Neural crest cell (in vitro differentiated cells): ENCODE measurements around the gene NUAK1. TPM values are rescaled to one million over a fixed set of nuclear protein-coding genes. Genes with fewer than 3 reads are reported as not detected.

Source experiments
- DNase-seq: peaks from one replicate; pipeline ENCODE4 v3.0.0; 2021; ENCODE audit warnings: low read depth, mixed read lengths, low spot score
- H3K27ac Mint-ChIP-seq: one replicate; pipeline ENCODE4 v1.8.0; 2021; ENCODE audit warnings: mild to moderate bottlenecking, mixed read lengths; ENCODE audit not compliant: unreplicated experiment
- H3K27me3 Mint-ChIP-seq: 2 replicates; pipeline ENCODE4 v1.8.0; 2021; ENCODE audit warnings: low read depth, mild to moderate bottlenecking, mixed read lengths
- H3K36me3 Mint-ChIP-seq: 2 replicates; pipeline ENCODE4 v1.8.0; 2021; ENCODE audit warnings: low read depth, mild to moderate bottlenecking, mixed read lengths
- H3K4me1 Mint-ChIP-seq: 2 replicates; pipeline ENCODE4 v1.8.0; 2021; ENCODE audit warnings: mixed read lengths
- H3K4me3 Mint-ChIP-seq: one replicate; pipeline ENCODE4 v1.8.0; 2021; ENCODE audit warnings: mild to moderate bottlenecking, mixed read lengths
- H3K9me3 Mint-ChIP-seq: 2 replicates; pipeline ENCODE4 v1.8.0; 2021; ENCODE audit warnings: mixed read lengths
- CTCF ChIP-seq: fragments of 200-600 bp; sonication (generic); conservative IDR thresholded peaks from 2 replicates; pipeline ENCODE4 v1.5.0; 2021; ENCODE audit warnings: antibody characterized with exemption, mild to moderate bottlenecking
- total RNA-seq: library from RNA; stranded (reverse); gene quantifications from 2 replicates; pipeline ENCODE4 v1.2.1, GENCODE V29; 2021

NUAK1 gene
- total RNA-seq, 1 donor from 2014 or later: 35.6 TPM

- no peaks in the 10 kb centered on the region for H3K36me3 Mint-ChIP-seq
- TF ChIP-seq CTCF: no peak
- peaks cover 76% of the 10 kb centered on the region for H3K4me1 Mint-ChIP-seq
- H3K27me3 Mint-ChIP-seq: peaks cover 6% of the 10 kb centered on the region
- H3K27ac Mint-ChIP-seq: no peak overlapping the region
- peak overlapping the region; percentile 18 for H3K4me3 Mint-ChIP-seq
- DNase-seq: no peak
- no peaks in the 10 kb centered on the region for H3K9me3 Mint-ChIP-seq
Observed at GRCh38 chr12:106115440-106115839, 23.3 kb downstream of the NUAK1 start.

GRCh38 chr12:106114447-106115068 lies 24.2 kb downstream of the NUAK1 start:
- H3K9me3 Mint-ChIP-seq: no peaks in the 10 kb centered on the region

GRCh38 chr12:106113824-106114446 lies 24.8 kb downstream of the NUAK1 start:
- TF ChIP-seq CTCF: no peak
- Mint-ChIP-seq H3K4me3 (no peak overlapping the region), H3K27ac (no peak overlapping the region), H3K4me1 (peaks cover 81% of the 10 kb centered on the region), H3K9me3 (no peaks in the 10 kb centered on the region), H3K27me3 (peaks cover 13% of the 10 kb centered on the region), H3K36me3 (no peaks in the 10 kb centered on the region)
- no peak for DNase-seq

More at GRCh38 chr12:106114447-106115068, 24.2 kb downstream of the NUAK1 start:
- DNase-seq: no peak
- TF ChIP-seq CTCF: no peak
- peaks cover 13% of the 10 kb centered on the region for H3K27me3 Mint-ChIP-seq
- peaks cover 79% of the 10 kb centered on the region for H3K4me1 Mint-ChIP-seq
- no peak overlapping the region for H3K4me3 Mint-ChIP-seq
- H3K27ac Mint-ChIP-seq: no peak overlapping the region
- no peaks in the 10 kb centered on the region for H3K36me3 Mint-ChIP-seq

GRCh38 chr12:106113446-106113823 lies 25.3 kb downstream of the NUAK1 start:
- H3K4me3 Mint-ChIP-seq: no peak overlapping the region
- H3K27ac Mint-ChIP-seq: no peak overlapping the region

GRCh38 chr12:106113042-106113441 lies 25.7 kb downstream of the NUAK1 start:
- no peak for DNase-seq
- Mint-ChIP-seq H3K36me3 (no peaks in the 10 kb centered on the region), H3K4me1 (peaks cover 82% of the 10 kb centered on the region), H3K27ac (peak overlapping the region; percentile 39), H3K27me3 (peaks cover 16% of the 10 kb centered on the region), H3K9me3 (no peaks in the 10 kb centered on the region), H3K4me3 (peak overlapping the region; percentile 16)
- TF ChIP-seq CTCF: no peak

More at GRCh38 chr12:106113446-106113823, 25.3 kb downstream of the NUAK1 start:
- no peak for DNase-seq
- Mint-ChIP-seq H3K4me1 (peaks cover 82% of the 10 kb centered on the region), H3K27me3 (peaks cover 15% of the 10 kb centered on the region), H3K9me3 (no peaks in the 10 kb centered on the region), H3K36me3 (no peaks in the 10 kb centered on the region)
- TF ChIP-seq CTCF: no peak
